ENCODE results near the gene KRT15.

Gene KRT15

GRCh38 chr17:41518789-41519449 lies at the start of gene KRT15:
TSS of gene KRT15 (minus strand) at chr17:41518890. CDS start at chr17:41518827, 63 bp downstream.
- DNase-seq: no peak

- no peak for DNase-seq
These were observed 48.6 kb upstream of the KRT15 start for GRCh38 chr17:41567317-41567716.

- DNase-seq: no peak
These were observed 46.6 kb upstream of the KRT15 start for GRCh38 chr17:41565338-41565737.

- DNase-seq: no peak
These were observed 45.0 kb upstream of the KRT15 start for GRCh38 chr17:41563607-41564170.

- no peak for DNase-seq
These were observed 42.9 kb upstream of the KRT15 start for GRCh38 chr17:41561554-41561953.

GRCh38 chr17:41559548-41559947 lies 40.9 kb upstream of the KRT15 start:
- peak; percentile 42 to 49 (median 49) for DNase-seq

GRCh38 chr17:41556931-41557330 lies 38.2 kb upstream of the KRT15 start:
- DNase-seq: no peak

- DNase-seq: no peak
These were observed 37.6 kb upstream of the KRT15 start for GRCh38 chr17:41556306-41556705.

GRCh38 chr17:41555105-41555887 lies 36.6 kb upstream of the KRT15 start:
- no peak for DNase-seq

- DNase-seq: no peak
These were observed 35.4 kb upstream of the KRT15 start for GRCh38 chr17:41553987-41554680.

GRCh38 chr17:41553176-41553575 lies 34.5 kb upstream of the KRT15 start:
- peak in 1 of 3 donors; percentile 9 for DNase-seq

GRCh38 chr17:41552455-41552854 lies 33.8 kb upstream of the KRT15 start:
- no peak for DNase-seq

- DNase-seq: peak; percentile 36 to 39 (median 38)
These were observed 32.7 kb upstream of the KRT15 start for GRCh38 chr17:41551365-41551764.

GRCh38 chr17:41549596-41550039 lies 30.9 kb upstream of the KRT15 start:
- DNase-seq: peak in 1 of 3 donors; percentile 47

GRCh38 chr17:41548844-41549595 lies 30.3 kb upstream of the KRT15 start:
- DNase-seq: peak; percentile 73 to 90 (median 90)

- DNase-seq: peak; percentile 87 to 90 (median 88)
These were observed 29.5 kb upstream of the KRT15 start for GRCh38 chr17:41547921-41548843.

- DNase-seq: no peak
These were observed 28.7 kb upstream of the KRT15 start for GRCh38 chr17:41547378-41547841.

- no peak for DNase-seq
These were observed 28.1 kb upstream of the KRT15 start for GRCh38 chr17:41546819-41547218.

- no peak for DNase-seq
These were observed 27.2 kb upstream of the KRT15 start for GRCh38 chr17:41545829-41546410.

- DNase-seq: no peak
These were observed 26.2 kb upstream of the KRT15 start for GRCh38 chr17:41544935-41545334.

- no peak for DNase-seq
These were observed 25.8 kb upstream of the KRT15 start for GRCh38 chr17:41544491-41544892.
